GF-D8 (cell line): ENCODE data around the gene ACER2.
"Not testable (repeated sequence)": the region's sequence is repeated elsewhere in the genome, so short reads cannot be mapped to it uniquely, and the experiment has no call there.

Experiments used
- DNase-seq: peaks from one replicate; lab custom pipeline; 2025; lab: John Stamatoyannopoulos, UW

The ACER2 gene

GRCh38 chr9:19408693-19409400 is at the start of gene ACER2:
Gene ACER2 (plus strand): TSS chr9:19409009. CDS start chr9:19409085, 76 bp downstream.
- DNase-seq, result peak; percentile 75

DNA sequence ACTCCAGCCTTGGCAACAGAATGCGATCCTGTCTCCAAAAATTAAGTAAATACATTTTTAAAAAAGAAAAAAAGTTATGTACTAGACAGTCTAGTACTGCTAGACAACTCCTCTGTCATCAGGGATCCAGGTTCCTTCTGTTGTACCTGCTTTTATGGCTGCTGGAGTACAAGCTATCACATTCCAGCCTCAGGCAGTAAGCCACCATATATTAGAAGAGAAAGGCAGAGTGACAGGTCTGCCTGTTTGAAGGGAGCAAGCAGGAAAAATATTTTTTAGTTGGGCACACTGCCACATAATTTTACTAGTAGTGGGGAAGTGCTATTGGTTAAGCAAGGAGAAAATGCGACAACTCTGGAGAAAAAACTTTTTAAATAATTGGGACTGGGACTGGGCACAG is 39.7 kb upstream of the ACER2 start:
- DNase-seq, result no peak

GRCh38 chr9:19371942-19372341 is 36.9 kb upstream of the ACER2 start:
- no peak for DNase-seq

- no peak for DNase-seq
Measured at GRCh38 chr9:19372567-19372966, 36.2 kb upstream of the ACER2 start.

- no peak for DNase-seq
Measured at GRCh38 chr9:19373527-19373926, 35.3 kb upstream of the ACER2 start.

DNA sequence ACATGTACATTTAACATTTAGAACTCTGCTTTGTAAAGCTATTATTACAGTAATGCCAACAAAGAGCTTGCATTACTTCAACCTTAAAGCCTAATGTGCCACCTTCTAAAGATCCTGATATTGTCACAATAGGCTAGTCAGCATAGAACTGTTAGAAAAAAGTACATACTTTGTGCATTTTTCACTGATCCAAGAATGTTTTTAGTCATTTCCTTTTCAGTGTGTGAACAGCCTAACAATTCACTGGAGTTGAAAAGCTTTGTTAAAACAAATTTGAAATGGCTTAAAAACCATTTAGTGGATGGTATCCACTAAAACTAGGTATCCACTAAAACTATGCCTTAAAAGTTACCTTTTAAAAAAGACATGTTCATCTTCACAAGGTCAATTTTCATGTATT is 33.3 kb upstream of the ACER2 start:
- DNase-seq, result no peak

- no peak for DNase-seq
Measured at GRCh38 chr9:19376931-19377330, 31.9 kb upstream of the ACER2 start.

- DNase-seq, result no peak
Measured at GRCh38 chr9:19378164-19378563, 30.6 kb upstream of the ACER2 start.

DNA sequence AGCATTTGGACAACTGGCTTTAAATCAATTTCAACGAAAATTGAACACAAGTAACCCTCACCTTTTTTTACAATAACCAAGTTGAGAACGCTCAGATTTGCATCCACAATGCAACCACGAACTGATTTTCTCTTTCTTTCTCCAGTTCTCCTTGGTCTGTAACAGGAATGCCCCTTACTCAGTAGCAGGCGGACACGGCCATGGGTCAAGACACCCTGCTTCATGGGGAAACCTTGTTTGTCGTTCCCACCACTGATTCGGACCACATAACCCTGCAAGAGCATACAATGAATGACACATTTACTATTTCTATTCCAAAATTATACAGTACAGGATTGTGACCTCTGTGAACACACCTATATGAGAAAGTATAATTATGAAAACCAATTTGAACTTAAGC is 30.2 kb upstream of the ACER2 start:
- no peak for DNase-seq

GRCh38 chr9:19379283-19379682 is 29.5 kb upstream of the ACER2 start:
- DNase-seq, result no peak

- DNase-seq, result no peak
Measured at GRCh38 chr9:19379697-19380046, 29.1 kb upstream of the ACER2 start.

DNA sequence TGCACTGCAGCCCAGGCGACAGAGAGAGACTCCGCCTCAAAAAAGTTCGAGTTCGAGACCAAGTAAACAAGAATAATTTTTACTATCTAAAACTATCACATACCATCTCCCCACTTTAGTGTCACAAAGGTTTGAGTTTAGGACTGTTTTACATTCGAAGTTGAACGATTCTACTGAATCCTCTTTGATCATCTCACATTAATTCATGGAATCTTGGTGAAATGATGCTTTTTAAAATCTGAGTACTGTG is 28.1 kb upstream of the ACER2 start:
- no peak for DNase-seq

DNA sequence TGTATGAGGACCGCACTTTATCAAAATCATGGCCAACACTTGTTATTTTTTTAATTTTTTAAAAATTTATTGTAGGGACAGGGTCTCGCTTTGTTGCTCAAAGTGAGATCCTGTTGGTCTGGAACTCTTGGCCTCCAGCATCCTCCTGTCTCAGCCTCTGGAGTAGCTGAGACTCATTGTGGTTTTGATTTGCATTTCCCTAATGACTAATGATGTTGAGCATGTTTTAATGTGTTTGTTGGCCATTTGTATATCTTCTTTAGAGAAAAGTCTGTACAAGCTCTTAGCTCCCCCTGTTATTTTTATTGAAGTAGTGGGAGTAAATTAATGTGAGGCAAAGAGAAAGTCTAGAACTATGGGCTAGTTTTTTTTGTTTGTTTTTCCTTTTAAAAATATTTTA is 27.2 kb upstream of the ACER2 start:
- DNase-seq, result no peak

DNA sequence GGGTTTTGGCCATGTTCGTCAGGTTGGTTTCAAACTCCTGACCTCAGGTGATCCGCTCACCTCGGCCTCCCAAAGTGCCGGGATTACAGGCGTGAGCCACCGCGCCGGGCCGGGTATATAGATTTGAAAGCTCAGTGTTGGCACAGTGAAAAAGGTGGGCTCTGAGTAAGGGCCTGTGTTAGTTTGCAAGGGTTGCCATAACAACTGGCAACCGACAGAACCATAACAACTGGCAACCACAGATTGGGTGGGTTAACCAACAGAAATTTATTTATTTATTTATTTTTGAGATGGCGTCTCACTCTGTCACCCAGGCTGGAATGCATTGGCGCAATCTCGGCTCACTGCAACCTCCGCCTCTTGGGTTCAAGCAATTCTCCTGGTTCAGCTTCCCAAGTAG is 23.6 kb upstream of the ACER2 start:
- not testable (repeated sequence) for DNase-seq

- DNase-seq, result no peak
Measured at GRCh38 chr9:19385786-19386501, 22.9 kb upstream of the ACER2 start.

DNA sequence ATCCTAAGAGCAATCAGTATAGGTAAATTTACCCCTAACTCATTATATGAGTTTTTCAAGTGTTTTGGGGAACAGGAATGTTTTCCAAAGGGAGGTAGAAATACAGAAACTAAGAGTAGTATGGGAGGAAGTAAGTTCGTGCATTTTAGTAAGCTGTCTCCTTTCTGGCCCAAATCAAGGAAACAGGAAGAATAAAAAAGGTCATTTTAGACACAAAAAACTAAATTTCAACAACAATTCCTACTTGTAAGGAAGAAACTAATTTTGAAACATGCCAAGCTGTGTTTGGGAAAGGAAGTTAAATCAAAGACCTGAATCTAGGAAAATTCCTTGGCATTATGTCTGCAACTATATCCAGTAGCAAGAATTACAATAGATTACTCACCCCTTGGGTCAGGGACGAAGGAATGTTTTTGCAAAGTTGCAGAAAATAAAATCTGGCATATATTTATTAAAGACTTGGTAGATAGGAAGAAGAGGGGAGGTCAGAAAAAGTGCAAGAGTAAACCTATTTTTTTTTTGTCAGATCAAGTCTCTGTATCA is 22.2 kb upstream of the ACER2 start:
- no peak for DNase-seq

GRCh38 chr9:19387317-19387716 is 21.5 kb upstream of the ACER2 start:
- DNase-seq, result no peak

DNA sequence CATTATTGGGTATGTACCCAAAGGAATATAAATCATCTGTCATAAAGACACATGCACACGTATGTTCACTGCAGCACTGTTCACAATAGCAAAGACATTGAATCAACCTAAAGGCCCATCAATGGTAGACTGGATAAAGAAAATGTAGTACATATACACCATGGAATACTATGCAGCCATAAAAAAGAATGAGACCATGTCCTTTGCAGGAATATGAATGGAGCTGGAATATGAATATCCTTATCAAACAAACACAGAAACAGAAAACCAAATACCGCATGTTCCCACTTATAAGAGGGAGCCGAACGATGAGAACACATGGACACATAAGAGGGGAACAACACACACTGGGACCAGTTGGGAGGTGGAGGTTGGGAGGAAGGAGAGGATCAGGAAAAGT is 19.3 kb upstream of the ACER2 start:
- DNase-seq, result not testable (repeated sequence)

DNA sequence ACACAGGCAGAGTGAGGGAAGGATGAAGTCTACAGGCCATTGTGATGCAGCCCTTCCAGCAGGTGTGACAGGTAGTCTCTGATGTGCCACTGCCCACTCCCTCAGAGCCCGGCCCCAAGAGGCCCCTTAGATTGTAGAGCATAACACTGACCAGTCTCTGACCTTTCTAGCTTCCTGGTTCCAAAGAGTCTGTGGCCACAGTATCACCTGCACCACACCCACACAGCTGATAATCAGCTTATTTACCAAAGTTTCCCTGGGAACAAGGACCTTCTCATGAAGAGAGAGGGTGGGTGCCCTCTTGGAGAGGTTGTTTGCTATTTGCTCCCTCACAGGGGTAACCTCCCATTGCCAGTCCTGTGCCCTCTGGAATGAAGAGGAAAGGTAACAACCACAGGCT is 11.0 kb upstream of the ACER2 start:
- no peak for DNase-seq

DNA sequence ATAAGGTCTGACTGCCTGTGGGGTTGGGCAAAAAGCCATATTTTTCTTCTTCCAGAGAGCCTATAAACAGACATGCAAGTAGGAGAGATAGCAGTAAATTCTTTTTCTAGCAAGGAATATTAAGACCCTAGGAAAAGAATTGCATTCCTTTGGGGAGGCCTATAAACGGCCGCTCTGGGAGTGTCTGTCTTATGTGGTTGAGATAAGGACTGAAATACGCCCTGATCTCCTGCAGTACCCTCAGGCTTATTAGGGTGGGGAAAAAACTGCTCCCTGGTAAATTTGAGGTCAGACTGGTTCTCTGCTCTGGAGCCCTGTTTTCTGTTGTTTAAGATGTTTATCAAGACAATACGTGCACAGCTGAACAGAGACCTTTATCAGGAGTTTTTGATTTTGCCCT is 5.6 kb upstream of the ACER2 start:
- not testable (repeated sequence) for DNase-seq

DNA sequence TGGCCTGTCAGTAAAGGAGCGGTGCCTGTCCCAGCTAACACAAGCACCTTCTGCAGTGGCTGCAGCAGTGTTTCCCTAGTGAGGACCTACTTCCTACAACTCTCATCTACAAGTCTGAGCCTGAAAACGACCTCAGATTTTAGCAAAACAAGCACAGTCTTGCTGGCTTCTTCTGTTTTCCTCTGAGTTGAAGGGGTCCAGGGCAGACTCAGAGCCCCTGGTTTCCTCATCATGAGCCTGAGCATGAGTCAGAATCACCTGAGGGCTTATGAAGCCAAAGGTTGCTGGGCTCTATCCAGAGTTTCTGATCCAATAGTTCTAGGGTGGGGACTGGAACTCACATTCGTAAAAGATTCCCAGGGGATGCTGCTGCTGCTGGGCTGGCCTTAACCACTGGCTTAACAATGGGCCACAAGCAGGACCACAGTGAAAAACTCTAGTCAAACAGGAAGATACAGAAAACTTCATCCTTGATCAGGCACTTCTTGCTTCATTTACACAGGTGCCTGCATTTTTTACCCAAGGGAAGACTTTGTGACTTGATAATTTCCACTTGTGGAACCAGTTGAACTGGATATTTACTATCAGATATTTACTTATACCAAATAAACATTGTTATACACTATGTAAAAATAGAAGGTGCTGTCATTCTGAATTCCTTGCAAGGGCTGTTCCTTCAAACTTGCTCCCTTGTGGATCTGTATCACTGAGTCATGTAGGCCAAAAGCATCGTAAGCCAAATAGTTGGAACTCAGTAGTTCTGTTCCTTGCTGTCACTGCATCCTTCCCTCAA is 4.3 kb upstream of the ACER2 start:
- DNase-seq, result no peak

DNA sequence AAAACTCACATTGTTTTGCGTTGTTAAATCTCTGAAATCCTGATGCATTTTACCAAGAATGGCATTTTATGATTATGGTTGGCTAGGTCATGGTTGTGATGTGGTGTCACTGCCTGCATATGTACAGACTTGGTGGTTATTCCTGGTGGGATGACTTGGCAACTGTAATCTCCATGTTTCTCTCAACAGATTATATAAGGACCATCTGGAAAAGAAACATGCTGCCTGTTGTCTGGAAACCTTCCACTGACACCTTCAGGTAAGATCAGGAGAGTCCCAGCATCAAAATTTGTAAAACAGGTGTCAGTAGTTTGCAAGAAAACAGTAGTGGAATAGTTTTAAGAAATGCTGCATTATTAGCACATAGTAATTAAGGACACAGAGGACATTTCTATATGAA is 3.0 kb upstream of the ACER2 start:
- DNase-seq, result no peak

DNA sequence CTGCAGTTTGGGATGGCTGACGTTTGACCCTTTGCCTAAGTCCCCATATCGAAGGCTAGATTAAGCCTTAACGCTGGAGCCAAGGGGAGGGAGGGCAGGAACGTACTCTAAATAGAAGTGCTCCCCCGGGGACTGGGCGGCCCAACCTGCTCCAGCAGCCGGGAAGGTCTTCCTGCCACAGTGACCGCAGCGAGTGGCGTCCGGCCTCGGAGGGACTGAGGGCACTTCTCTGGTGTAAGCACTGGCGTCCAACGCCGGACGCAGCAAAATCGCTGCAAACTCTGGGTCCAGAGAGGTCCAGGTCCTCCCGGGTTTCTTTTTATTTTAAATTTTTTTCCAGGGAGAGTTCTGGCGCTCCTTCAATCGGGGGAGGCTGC is 505 bp upstream of the ACER2 start:
- no peak for DNase-seq
